Measurements from ENCODE around the gene MPDZ. TPM values are rescaled to one million over a fixed set of nuclear protein-coding genes. Genes with fewer than 3 reads are reported as not detected.

MPDZ gene
- total RNA-seq, 1 donor from 2014 or later: not detected

DNA sequence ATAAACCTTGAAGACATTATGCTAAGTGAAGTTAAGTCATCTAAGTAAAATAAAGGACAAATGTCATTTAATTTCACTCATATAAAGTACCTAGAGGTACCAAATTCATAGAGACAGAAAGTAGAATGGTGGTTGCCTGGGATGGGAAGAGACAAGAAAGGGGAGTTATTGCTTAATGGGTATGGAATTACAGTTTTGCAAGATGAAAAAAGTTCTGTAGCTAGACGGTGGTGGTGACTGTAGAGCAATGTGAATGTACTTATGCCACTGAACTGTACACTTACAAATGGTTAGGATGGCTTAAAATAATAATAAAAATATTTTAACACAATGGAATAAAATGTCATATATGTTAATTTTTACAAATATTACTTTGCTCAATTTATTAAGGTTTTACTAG, 128.0 kb downstream of the MPDZ start:
- intact Hi-C loops (cut with micrococcal nuclease): no loop called here
- Mint-ChIP-seq H3K4me3 (no peak overlapping the region), H3K4me1 (no peaks in the 10 kb centered on the region), H3K27ac (no peak overlapping the region), H3K27me3 (no peaks in the 10 kb centered on the region), H3K9me3 (no peaks in the 10 kb centered on the region), H3K36me3 (ENCODE audit: low read depth) (no peaks in the 10 kb centered on the region)
- no peak for DNase-seq

DNA sequence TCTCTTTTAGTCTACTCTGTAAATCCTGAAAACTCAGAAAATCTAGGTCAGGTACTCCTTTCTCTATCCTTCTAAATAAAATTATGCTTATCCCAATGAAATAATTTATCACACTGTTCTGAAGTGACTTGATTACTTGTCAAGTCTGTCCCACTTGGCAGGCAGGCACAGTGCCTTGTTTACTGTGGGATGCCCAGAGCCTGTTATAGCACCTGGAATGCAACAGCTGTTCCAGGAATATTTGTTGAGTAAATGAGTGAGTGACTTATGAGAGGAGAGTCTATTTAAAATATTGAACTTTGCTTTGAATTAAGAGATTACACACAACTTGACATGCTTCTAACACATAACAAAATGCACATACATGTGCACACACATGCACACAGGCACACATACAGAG, 130.0 kb downstream of the MPDZ start:
- Mint-ChIP-seq H3K9me3 (no peaks in the 10 kb centered on the region), H3K27me3 (no peaks in the 10 kb centered on the region), H3K4me3 (no peak overlapping the region), H3K4me1 (no peaks in the 10 kb centered on the region), H3K27ac (no peak overlapping the region), H3K36me3 (ENCODE audit: low read depth) (no peaks in the 10 kb centered on the region)
- no peak for DNase-seq
- intact Hi-C loops (cut with micrococcal nuclease): no loop called here

GRCh38 chr9:13146840-13147239, 132.7 kb downstream of the MPDZ start:
- Mint-ChIP-seq H3K27me3 (no peaks in the 10 kb centered on the region), H3K36me3 (ENCODE audit: low read depth) (no peaks in the 10 kb centered on the region), H3K4me3 (no peak overlapping the region), H3K27ac (no peak overlapping the region), H3K4me1 (no peaks in the 10 kb centered on the region), H3K9me3 (no peaks in the 10 kb centered on the region)
- DNase-seq: no peak
- intact Hi-C loops (cut with micrococcal nuclease): no loop called here

GRCh38 chr9:13145340-13145739, 134.2 kb downstream of the MPDZ start:
- no peaks in the 10 kb centered on the region for H3K36me3 Mint-ChIP-seq (ENCODE audit: low read depth)
- H3K27ac Mint-ChIP-seq: no peak overlapping the region
- no peaks in the 10 kb centered on the region for H3K9me3 Mint-ChIP-seq
- intact Hi-C loops (cut with micrococcal nuclease): no loop called here
- H3K4me3 Mint-ChIP-seq: no peak overlapping the region
- no peaks in the 10 kb centered on the region for H3K4me1 Mint-ChIP-seq
- DNase-seq: no peak
- H3K27me3 Mint-ChIP-seq: no peaks in the 10 kb centered on the region

DNA sequence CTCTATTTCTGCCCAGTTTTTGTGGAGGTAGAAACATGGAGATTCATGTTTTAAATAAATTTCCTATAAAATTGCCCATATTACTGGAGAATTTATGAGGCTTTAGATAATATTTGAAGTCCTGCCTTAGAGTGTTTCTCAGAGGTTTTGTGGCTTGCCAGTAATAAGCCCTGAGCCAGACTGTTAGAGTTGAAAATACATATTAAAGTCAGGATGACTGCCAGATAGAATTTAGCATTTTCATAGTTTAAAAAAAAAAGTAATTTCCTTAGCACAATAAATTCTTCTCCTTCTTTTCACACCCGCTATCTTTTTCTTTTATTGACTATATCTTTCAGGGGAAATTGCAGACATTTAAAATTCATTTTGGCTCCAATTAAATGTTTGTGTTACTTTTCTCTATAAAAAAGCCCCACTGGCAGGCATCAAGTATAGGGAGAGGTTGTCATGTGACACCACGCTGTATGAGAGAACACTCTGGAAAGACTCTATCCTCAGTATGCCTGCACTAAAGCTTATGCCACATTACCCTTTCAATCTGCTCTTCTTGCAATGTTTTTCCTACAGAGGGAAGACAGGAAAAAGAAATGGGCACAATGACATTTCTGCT, 135.2 kb downstream of the MPDZ start:
- H3K9me3 Mint-ChIP-seq: no peaks in the 10 kb centered on the region
- no peak overlapping the region for H3K27ac Mint-ChIP-seq
- intact Hi-C loops (cut with micrococcal nuclease): no loop called here

DNA sequence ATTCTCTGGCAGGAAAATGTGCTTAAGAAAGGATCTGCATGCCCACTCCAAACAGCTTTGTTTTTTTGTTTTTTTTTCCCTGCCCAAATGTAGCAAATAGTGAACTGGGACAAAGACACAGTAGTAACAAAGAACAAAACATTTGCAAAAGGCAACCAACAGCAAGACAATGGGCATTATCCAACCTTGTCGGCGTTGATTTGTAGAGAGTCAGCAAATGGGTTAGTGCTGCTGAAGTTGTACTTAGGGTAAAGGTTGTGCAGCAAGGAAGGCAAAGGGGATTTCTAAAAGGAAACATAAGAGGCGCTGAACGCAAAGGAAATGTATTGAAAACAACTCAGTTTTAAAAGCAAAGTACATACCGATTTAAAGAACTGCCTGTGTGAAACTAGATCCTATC, 136.2 kb downstream of the MPDZ start:
- intact Hi-C loops (cut with micrococcal nuclease): no loop called here

More for the DNA sequence above, 135.2 kb downstream of the MPDZ start:
- DNase-seq: no peak
- Mint-ChIP-seq H3K27me3 (no peaks in the 10 kb centered on the region), H3K4me3 (no peak overlapping the region), H3K36me3 (ENCODE audit: low read depth) (no peaks in the 10 kb centered on the region), H3K4me1 (no peaks in the 10 kb centered on the region)

GRCh38 chr9:13142776-13143175, 136.7 kb downstream of the MPDZ start:
- H3K4me3 Mint-ChIP-seq: no peak overlapping the region
- H3K9me3 Mint-ChIP-seq: peaks cover 4% of the 10 kb centered on the region
- H3K27me3 Mint-ChIP-seq: no peaks in the 10 kb centered on the region
- H3K4me1 Mint-ChIP-seq: no peaks in the 10 kb centered on the region
- intact Hi-C loops (cut with micrococcal nuclease): no loop called here
- no peak for DNase-seq
- H3K36me3 Mint-ChIP-seq (ENCODE audit: low read depth): no peaks in the 10 kb centered on the region
- H3K27ac Mint-ChIP-seq: no peak overlapping the region

More for the DNA sequence above, 136.2 kb downstream of the MPDZ start:
- no peaks in the 10 kb centered on the region for H3K4me1 Mint-ChIP-seq
- no peak for DNase-seq
- H3K36me3 Mint-ChIP-seq (ENCODE audit: low read depth): no peaks in the 10 kb centered on the region
- H3K4me3 Mint-ChIP-seq: no peak overlapping the region
- H3K27ac Mint-ChIP-seq: no peak overlapping the region
- no peaks in the 10 kb centered on the region for H3K27me3 Mint-ChIP-seq
- no peaks in the 10 kb centered on the region for H3K9me3 Mint-ChIP-seq

GRCh38 chr9:13141629-13142028, 137.9 kb downstream of the MPDZ start:
- H3K4me3 Mint-ChIP-seq: no peak overlapping the region
- H3K4me1 Mint-ChIP-seq: no peaks in the 10 kb centered on the region
- H3K36me3 Mint-ChIP-seq (ENCODE audit: low read depth): no peaks in the 10 kb centered on the region
- intact Hi-C loops (cut with micrococcal nuclease): no loop called here
- H3K27ac Mint-ChIP-seq: no peak overlapping the region
- DNase-seq: no peak
- peaks cover 4% of the 10 kb centered on the region for H3K9me3 Mint-ChIP-seq
- no peaks in the 10 kb centered on the region for H3K27me3 Mint-ChIP-seq

DNA sequence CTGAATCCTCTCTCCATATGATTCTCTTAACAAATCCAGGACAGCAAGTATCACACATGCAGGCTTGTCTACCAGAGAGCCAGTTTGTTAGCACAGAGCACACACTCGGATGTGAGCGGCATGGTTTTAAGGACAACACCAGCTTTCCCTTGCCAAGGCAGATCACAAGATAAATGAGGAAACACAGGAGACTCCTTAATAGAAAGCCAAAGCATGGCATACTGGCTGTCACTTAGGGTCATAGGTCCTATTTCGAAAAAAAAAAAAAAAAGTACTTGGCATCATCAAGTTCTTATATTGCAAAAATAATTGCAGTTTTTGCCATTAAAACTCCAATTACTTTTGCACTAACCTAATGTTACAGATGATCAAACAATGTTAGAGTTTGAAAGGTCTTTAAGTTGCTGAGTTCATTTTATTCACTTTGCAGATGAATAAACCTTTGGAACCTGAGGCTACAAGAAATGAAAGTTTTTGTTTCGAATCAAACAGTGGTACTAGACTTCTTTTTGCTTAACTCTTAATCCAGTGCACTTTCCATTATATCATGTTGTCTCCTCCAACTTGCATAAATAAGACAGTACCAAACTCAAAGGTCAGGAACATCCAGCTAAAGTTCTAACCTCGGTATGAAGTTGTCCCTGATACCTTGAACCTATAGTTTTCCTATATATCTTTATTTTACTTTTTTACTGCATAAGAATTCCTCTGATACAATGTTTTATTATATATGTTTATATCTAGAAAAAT, 138.5 kb downstream of the MPDZ start:
- Mint-ChIP-seq H3K4me3 (no peak overlapping the region), H3K36me3 (ENCODE audit: low read depth) (no peaks in the 10 kb centered on the region), H3K9me3 (peaks cover 4% of the 10 kb centered on the region), H3K4me1 (no peaks in the 10 kb centered on the region), H3K27me3 (no peaks in the 10 kb centered on the region), H3K27ac (no peak overlapping the region)
- no peak for DNase-seq
- intact Hi-C loops (cut with micrococcal nuclease): no loop called here

DNA sequence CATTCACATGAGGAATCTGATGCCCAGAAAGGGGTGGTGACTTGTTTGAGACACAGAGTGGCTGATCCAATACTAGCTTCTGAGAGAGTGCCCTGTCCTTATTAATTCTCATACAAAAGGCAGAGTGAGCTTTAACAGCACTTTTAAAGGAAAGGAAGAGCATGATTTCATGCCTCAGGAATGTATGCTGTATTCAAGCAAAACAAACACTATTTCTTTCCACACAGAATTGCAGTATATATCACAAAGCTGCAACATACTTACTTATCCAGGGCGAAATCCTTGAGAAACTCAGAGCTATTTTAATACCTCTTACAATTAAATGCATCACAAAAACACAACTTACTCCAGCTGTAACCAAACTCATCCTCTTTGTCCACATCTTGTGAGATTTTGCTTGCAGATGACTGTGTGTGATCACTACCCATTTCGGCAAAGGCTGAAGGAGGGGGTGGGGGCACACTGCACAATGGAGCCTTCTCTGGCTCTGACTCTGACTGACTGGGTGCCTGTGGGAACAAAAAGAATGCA, 139.8 kb downstream of the MPDZ start:
- no peaks in the 10 kb centered on the region for H3K36me3 Mint-ChIP-seq (ENCODE audit: low read depth)
- DNase-seq: no peak
- intact Hi-C loops (cut with micrococcal nuclease): no loop called here

GRCh38 chr9:13137426-13137825, 142.1 kb downstream of the MPDZ start:
- no peak for DNase-seq
- Mint-ChIP-seq H3K36me3 (ENCODE audit: low read depth) (no peaks in the 10 kb centered on the region), H3K27ac (no peak overlapping the region), H3K4me3 (no peak overlapping the region), H3K4me1 (no peaks in the 10 kb centered on the region), H3K9me3 (peaks cover 4% of the 10 kb centered on the region), H3K27me3 (no peaks in the 10 kb centered on the region)
- intact Hi-C loops (cut with micrococcal nuclease): no loop called here

More for the DNA sequence above, 139.8 kb downstream of the MPDZ start:
- H3K27me3 Mint-ChIP-seq: no peaks in the 10 kb centered on the region
- H3K9me3 Mint-ChIP-seq: peaks cover 4% of the 10 kb centered on the region
- H3K4me1 Mint-ChIP-seq: no peaks in the 10 kb centered on the region
- H3K4me3 Mint-ChIP-seq: no peak overlapping the region
- no peak overlapping the region for H3K27ac Mint-ChIP-seq

- Mint-ChIP-seq H3K4me3 (no peak overlapping the region), H3K9me3 (no peaks in the 10 kb centered on the region), H3K36me3 (ENCODE audit: low read depth) (no peaks in the 10 kb centered on the region), H3K27me3 (no peaks in the 10 kb centered on the region), H3K27ac (no peak overlapping the region), H3K4me1 (no peaks in the 10 kb centered on the region)
- DNase-seq: no peak
- intact Hi-C loops (cut with micrococcal nuclease): no loop called here
Measured at GRCh38 chr9:13131991-13132390, 147.5 kb downstream of the MPDZ start.

- Mint-ChIP-seq H3K36me3 (ENCODE audit: low read depth) (no peaks in the 10 kb centered on the region), H3K9me3 (no peaks in the 10 kb centered on the region), H3K4me1 (no peaks in the 10 kb centered on the region), H3K27ac (no peak overlapping the region), H3K27me3 (no peaks in the 10 kb centered on the region), H3K4me3 (no peak overlapping the region)
- intact Hi-C loops (cut with micrococcal nuclease): no loop called here
- DNase-seq: no peak
Measured at GRCh38 chr9:13131416-13131815, 148.1 kb downstream of the MPDZ start.

- no peak for DNase-seq
- Mint-ChIP-seq H3K27ac (no peak overlapping the region), H3K4me3 (no peak overlapping the region), H3K27me3 (no peaks in the 10 kb centered on the region), H3K4me1 (no peaks in the 10 kb centered on the region), H3K36me3 (ENCODE audit: low read depth) (no peaks in the 10 kb centered on the region), H3K9me3 (no peaks in the 10 kb centered on the region)
- intact Hi-C loops (cut with micrococcal nuclease): no loop called here
Measured at GRCh38 chr9:13128266-13128860, 151.1 kb downstream of the MPDZ start.

Measured in activated CD4-positive, alpha-beta T cell treated with anti-CD3 and anti-CD28 coated beads, Interleukin-2, amount 10 ng/mL, durations not matched to agents 24 days and 14 days (primary cell).